Measurements from ENCODE around the gene BNIP5. TPM values are rescaled to one million over a fixed set of nuclear protein-coding genes. Genes with fewer than 3 reads are reported as not detected.

The BNIP5 gene
- total RNA-seq, 1 experiment from 2014 or later, result not detected

- no peak for DNase-seq
- H3K36me3 ChIP-seq (ENCODE audit: low read depth), result no peaks in the 10 kb centered on the region
- H3F3A ChIP-seq (ENCODE audit: insufficient read depth, low read depth), result no peaks in the 10 kb centered on the region
- H3K9me2 ChIP-seq (ENCODE audit: insufficient read depth), result no peaks in the 10 kb centered on the region
- H3K9me3 ChIP-seq (ENCODE audit: insufficient read depth, low read depth), result no peaks in the 10 kb centered on the region
- no peaks in the 10 kb centered on the region for H3K79me2 ChIP-seq (ENCODE audit: low read depth)
- no TSS peak for BruUV-seq (replicated peaks)
- ChIA-PET POLR2A (ENCODE audit: unreplicated experiment) (no interaction called here), CTCF (interaction anchor here (0.8 kb wide), 1 partner anchor 50 kb away, joined by 11 read pairs; no protein-coding TSS in a partner anchor)
- no peak overlapping the region for H3K27ac ChIP-seq
- H4K20me1 ChIP-seq (ENCODE audit: insufficient read depth), result no peaks in the 10 kb centered on the region
- TF ChIP-seq CTCF (conservative IDR thresholded peaks at IDR 0.05) (no peak), EZH2 (IDR thresholded peaks at IDR 0.05; ENCODE audit: low read depth) (no peak)
- H2AFZ ChIP-seq, result no peak overlapping the region
- H3K4me3 ChIP-seq, result no peak overlapping the region
- no peaks in the 10 kb centered on the region for H3K27me3 ChIP-seq (ENCODE audit: insufficient read depth, low read depth)
- no peaks in the 10 kb centered on the region for H3K4me1 ChIP-seq (replicated peaks; ENCODE audit: insufficient read depth)
- intact Hi-C loops (cut with micrococcal nuclease; ENCODE audit: unreplicated experiment), result no loop called here
- no peak overlapping the region for H3K4me2 ChIP-seq
Measured at GRCh38 chr6:36305885-36306284, 30.8 kb downstream of the BNIP5 start.

- Histone ChIP-seq H3K4me2 (no peak overlapping the region), H3K4me3 (no peak overlapping the region)
- no peak for TF ChIP-seq EZH2 (IDR thresholded peaks at IDR 0.05; ENCODE audit: low read depth)
- TF ChIP-seq CTCF (conservative IDR thresholded peaks at IDR 0.05), result peak; percentile 93
Measured at GRCh38 chr6:36302227-36302976, 34.3 kb downstream of the BNIP5 start.

GRCh38 chr6:36301781-36302180 is 34.9 kb downstream of the BNIP5 start:
- POLR2A ChIA-PET (ENCODE audit: unreplicated experiment), result interaction anchor here (0.6 kb wide), 1 partner anchor 56 kb away, joined by 5 read pairs; no protein-coding TSS in a partner anchor
- no peaks in the 10 kb centered on the region for H3K79me2 ChIP-seq (ENCODE audit: low read depth)

More at GRCh38 chr6:36302227-36302976, 34.3 kb downstream of the BNIP5 start:
- no peaks in the 10 kb centered on the region for H3K79me2 ChIP-seq (ENCODE audit: low read depth)
- ChIA-PET POLR2A (ENCODE audit: unreplicated experiment) (interaction anchor here (0.6 kb wide), 1 partner anchor 56 kb away, joined by 5 read pairs; no protein-coding TSS in a partner anchor), CTCF (interaction anchor here (0.5 to 1.4 kb wide), 8 partner anchors 13 to 209 kb away, joined by 3 to 4 read pairs (median 4); partner anchors contain the start of gene MAPK13)
- H3K9me3 ChIP-seq (ENCODE audit: insufficient read depth, low read depth), result no peaks in the 10 kb centered on the region
- no TSS peak for BruUV-seq (replicated peaks)
- H3K9me2 ChIP-seq (ENCODE audit: insufficient read depth), result no peaks in the 10 kb centered on the region
- DNase-seq, result peak; percentile 79 to 81
- H3K27ac ChIP-seq, result no peak overlapping the region
- no peak overlapping the region for H2AFZ ChIP-seq
- no peaks in the 10 kb centered on the region for H3F3A ChIP-seq (ENCODE audit: insufficient read depth, low read depth)
- no peaks in the 10 kb centered on the region for H3K27me3 ChIP-seq (ENCODE audit: insufficient read depth, low read depth)
- intact Hi-C loops (cut with micrococcal nuclease; ENCODE audit: unreplicated experiment), result loop anchor here (1.0 to 5.0 kb wide), 3 partner anchors 58 to 180 kb away; no protein-coding TSS in a partner anchor
- no peaks in the 10 kb centered on the region for H4K20me1 ChIP-seq (ENCODE audit: insufficient read depth)
- peaks cover 9% of the 10 kb centered on the region; the same call in 1 of the 2 replicates for H3K4me1 ChIP-seq (replicated peaks; ENCODE audit: insufficient read depth)
- no peaks in the 10 kb centered on the region for H3K36me3 ChIP-seq (ENCODE audit: low read depth)

More at GRCh38 chr6:36301781-36302180, 34.9 kb downstream of the BNIP5 start:
- Histone ChIP-seq H2AFZ (no peak overlapping the region), H3F3A (ENCODE audit: insufficient read depth, low read depth) (no peaks in the 10 kb centered on the region), H3K4me3 (no peak overlapping the region), H3K36me3 (ENCODE audit: low read depth) (no peaks in the 10 kb centered on the region), H3K27ac (no peak overlapping the region), H3K4me1 (replicated peaks; ENCODE audit: insufficient read depth) (peaks cover 10% of the 10 kb centered on the region; the same call in 1 of the 2 replicates), H3K27me3 (ENCODE audit: insufficient read depth, low read depth) (no peaks in the 10 kb centered on the region), H3K9me2 (ENCODE audit: insufficient read depth) (no peaks in the 10 kb centered on the region), H3K4me2 (no peak overlapping the region), H3K9me3 (ENCODE audit: insufficient read depth, low read depth) (no peaks in the 10 kb centered on the region), H4K20me1 (ENCODE audit: insufficient read depth) (no peaks in the 10 kb centered on the region)
- CTCF ChIA-PET, result interaction anchor here (0.5 to 1.4 kb wide), 8 partner anchors 13 to 209 kb away, joined by 3 to 4 read pairs (median 4); partner anchors contain the start of gene MAPK13
- TF ChIP-seq CTCF (conservative IDR thresholded peaks at IDR 0.05) (no peak), EZH2 (IDR thresholded peaks at IDR 0.05; ENCODE audit: low read depth) (no peak)
- no TSS peak for BruUV-seq (replicated peaks)
- no peak for DNase-seq
- intact Hi-C loops (cut with micrococcal nuclease; ENCODE audit: unreplicated experiment), result loop anchor here (1.0 to 5.0 kb wide), 3 partner anchors 59 to 179 kb away; no protein-coding TSS in a partner anchor

All from PC-9 (cell line).